Measurements from ENCODE around the gene HTRA2.
"Not testable (repeated sequence)": the region's sequence is repeated elsewhere in the genome, so short reads cannot be mapped to it uniquely, and the experiment has no call there.

HTRA2 gene

GRCh38 chr2:74529357-74530238 lies at the start of gene HTRA2, which contains the start of gene AUP1:
TSS of gene HTRA2 (plus strand) at chr2:74529933. CDS start at chr2:74530007, 74 bp downstream.
TSS of gene AUP1 (minus strand) at chr2:74529706. CDS start at chr2:74529629, 77 bp downstream.
- H3K27ac Mint-ChIP-seq, result peak within 1 kb of the TSS; percentile 98
- H3K36me3 Mint-ChIP-seq (ENCODE audit: low read depth), result peaks cover 63% of the 10 kb centered on the region
- peaks cover 50% of the 10 kb centered on the region for H3K4me1 Mint-ChIP-seq (ENCODE audit: low read depth)

GRCh38 chr2:74481431-74481830 lies 48.3 kb upstream of the HTRA2 start:
- Mint-ChIP-seq H3K27ac (peak overlapping the region; percentile 68), H3K9me3 (no peaks in the 10 kb centered on the region), H3K4me3 (peak overlapping the region; percentile 100), H3K36me3 (ENCODE audit: low read depth) (peaks cover 32% of the 10 kb centered on the region), H3K4me1 (ENCODE audit: low read depth) (peaks cover 32% of the 10 kb centered on the region), H3K27me3 (no peaks in the 10 kb centered on the region)

More at GRCh38 chr2:74529357-74530238, at the start of gene HTRA2, which contains the start of gene AUP1:
- no peaks in the 10 kb centered on the region for H3K9me3 Mint-ChIP-seq
- peak within 1 kb of the TSS; percentile 99 for H3K4me3 Mint-ChIP-seq
- no peaks in the 10 kb centered on the region for H3K27me3 Mint-ChIP-seq

GRCh38 chr2:74481961-74482800 lies 47.6 kb upstream of the HTRA2 start:
- Mint-ChIP-seq H3K27ac (peak overlapping the region; percentile 100), H3K27me3 (no peaks in the 10 kb centered on the region), H3K4me1 (ENCODE audit: low read depth) (peaks cover 32% of the 10 kb centered on the region), H3K9me3 (no peaks in the 10 kb centered on the region), H3K36me3 (ENCODE audit: low read depth) (peaks cover 38% of the 10 kb centered on the region), H3K4me3 (peak overlapping the region; percentile 100)

GRCh38 chr2:74482801-74483674 lies 46.7 kb upstream of the HTRA2 start, which contains the start of the genes CCDC142 and TTC31:
TSS of gene CCDC142 (minus strand) at chr2:74482998. CDS start at chr2:74482837, 161 bp downstream.
TSS of gene TTC31 (plus strand) at chr2:74483081. CDS start at chr2:74483096, 15 bp downstream.
- peak within 1 kb of the TSS; percentile 100 for H3K27ac Mint-ChIP-seq
- H3K4me3 Mint-ChIP-seq, result peak within 1 kb of the TSS; percentile 100
- H3K27me3 Mint-ChIP-seq, result no peaks in the 10 kb centered on the region
- peaks cover 32% of the 10 kb centered on the region for H3K4me1 Mint-ChIP-seq (ENCODE audit: low read depth)
- no peaks in the 10 kb centered on the region for H3K9me3 Mint-ChIP-seq
- H3K36me3 Mint-ChIP-seq (ENCODE audit: low read depth), result peaks cover 33% of the 10 kb centered on the region

GRCh38 chr2:74483675-74484164 lies 46.0 kb upstream of the HTRA2 start:
- Mint-ChIP-seq H3K27ac (peak overlapping the region; percentile 100), H3K36me3 (ENCODE audit: low read depth) (peaks cover 33% of the 10 kb centered on the region)

GRCh38 chr2:74486141-74486540 lies 43.6 kb upstream of the HTRA2 start:
- Mint-ChIP-seq H3K4me1 (ENCODE audit: low read depth) (peaks cover 19% of the 10 kb centered on the region), H3K36me3 (ENCODE audit: low read depth) (peaks cover 26% of the 10 kb centered on the region), H3K27ac (peak overlapping the region; percentile 19), H3K4me3 (no peak overlapping the region), H3K9me3 (no peaks in the 10 kb centered on the region), H3K27me3 (no peaks in the 10 kb centered on the region)

More at GRCh38 chr2:74483675-74484164, 46.0 kb upstream of the HTRA2 start:
- not testable (repeated sequence) for H3K9me3 Mint-ChIP-seq, H3K27me3 Mint-ChIP-seq
- H3K4me3 Mint-ChIP-seq, result peak overlapping the region; percentile 100
- peaks cover 32% of the 10 kb centered on the region for H3K4me1 Mint-ChIP-seq (ENCODE audit: low read depth)

- no peaks in the 10 kb centered on the region for H3K9me3 Mint-ChIP-seq
- H3K4me3 Mint-ChIP-seq, result no peak overlapping the region
- H3K4me1 Mint-ChIP-seq (ENCODE audit: low read depth), result peaks cover 4% of the 10 kb centered on the region
- H3K36me3 Mint-ChIP-seq (ENCODE audit: low read depth), result peaks cover 32% of the 10 kb centered on the region
- H3K27me3 Mint-ChIP-seq, result no peaks in the 10 kb centered on the region
- no peak overlapping the region for H3K27ac Mint-ChIP-seq
Observed at GRCh38 chr2:74488643-74489481, 40.9 kb upstream of the HTRA2 start.

- Mint-ChIP-seq H3K27me3 (no peaks in the 10 kb centered on the region), H3K9me3 (no peaks in the 10 kb centered on the region), H3K4me3 (no peak overlapping the region), H3K27ac (no peak overlapping the region), H3K36me3 (ENCODE audit: low read depth) (peaks cover 38% of the 10 kb centered on the region), H3K4me1 (ENCODE audit: low read depth) (no peaks in the 10 kb centered on the region)
Observed at GRCh38 chr2:74489906-74490305, 39.8 kb upstream of the HTRA2 start.

- H3K4me3 Mint-ChIP-seq, result no peak overlapping the region
- H3K27me3 Mint-ChIP-seq, result no peaks in the 10 kb centered on the region
- H3K4me1 Mint-ChIP-seq (ENCODE audit: low read depth), result no peaks in the 10 kb centered on the region
- no peak overlapping the region for H3K27ac Mint-ChIP-seq
- no peaks in the 10 kb centered on the region for H3K9me3 Mint-ChIP-seq
- H3K36me3 Mint-ChIP-seq (ENCODE audit: low read depth), result peaks cover 27% of the 10 kb centered on the region
Observed at GRCh38 chr2:74491648-74492544, 37.8 kb upstream of the HTRA2 start.

GRCh38 chr2:74493546-74493945 lies 36.2 kb upstream of the HTRA2 start:
- peaks cover 25% of the 10 kb centered on the region for H3K36me3 Mint-ChIP-seq (ENCODE audit: low read depth)
- H3K9me3 Mint-ChIP-seq, result no peaks in the 10 kb centered on the region
- H3K4me1 Mint-ChIP-seq (ENCODE audit: low read depth), result peaks cover 12% of the 10 kb centered on the region
- no peak overlapping the region for H3K27ac Mint-ChIP-seq
- H3K27me3 Mint-ChIP-seq, result peaks cover 8% of the 10 kb centered on the region
- no peak overlapping the region for H3K4me3 Mint-ChIP-seq

GRCh38 chr2:74495440-74495839 lies 34.3 kb upstream of the HTRA2 start:
- Mint-ChIP-seq H3K27ac (no peak overlapping the region), H3K9me3 (no peaks in the 10 kb centered on the region), H3K36me3 (ENCODE audit: low read depth) (peaks cover 17% of the 10 kb centered on the region), H3K4me3 (no peak overlapping the region), H3K4me1 (ENCODE audit: low read depth) (peaks cover 27% of the 10 kb centered on the region), H3K27me3 (peaks cover 23% of the 10 kb centered on the region)

- peaks cover 13% of the 10 kb centered on the region for H3K36me3 Mint-ChIP-seq (ENCODE audit: low read depth)
- peaks cover 35% of the 10 kb centered on the region for H3K4me1 Mint-ChIP-seq (ENCODE audit: low read depth)
- peaks cover 41% of the 10 kb centered on the region for H3K27me3 Mint-ChIP-seq
- peak overlapping the region; percentile 80 for H3K4me3 Mint-ChIP-seq
- H3K9me3 Mint-ChIP-seq, result no peaks in the 10 kb centered on the region
- no peak overlapping the region for H3K27ac Mint-ChIP-seq
Observed at GRCh38 chr2:74496997-74497776, 32.5 kb upstream of the HTRA2 start.

Data from stimulated activated naive CD8-positive, alpha-beta T cell treated with anti-CD3 and anti-CD28 coated beads, Interleukin-15, Interleukin-2, amounts not matched to agents 100 ng/mL and 50 ng/mL, for 24 hours (primary cell).